SK-N-SH treated with all-trans-retinoic acid at 6 μM for 48 hours (cell line): ENCODE measurements around the gene NPTXR.

Experiments used
- BACH2 ChIP-seq: fragments of 250-450 bp; sonication (Bioruptor Pico); IDR thresholded peaks from 2 replicates; pipeline ENCODE4 v1.9.0; 2021; ENCODE audit warnings: mild to moderate bottlenecking, borderline replicate concordance
- ISL1 ChIP-seq: fragments of 250-450 bp; sonication (Bioruptor Pico); IDR thresholded peaks from 2 replicates; pipeline ENCODE4 v2.1.2; 2022; ENCODE audit warnings: mild to moderate bottlenecking, moderate library complexity

DNA sequence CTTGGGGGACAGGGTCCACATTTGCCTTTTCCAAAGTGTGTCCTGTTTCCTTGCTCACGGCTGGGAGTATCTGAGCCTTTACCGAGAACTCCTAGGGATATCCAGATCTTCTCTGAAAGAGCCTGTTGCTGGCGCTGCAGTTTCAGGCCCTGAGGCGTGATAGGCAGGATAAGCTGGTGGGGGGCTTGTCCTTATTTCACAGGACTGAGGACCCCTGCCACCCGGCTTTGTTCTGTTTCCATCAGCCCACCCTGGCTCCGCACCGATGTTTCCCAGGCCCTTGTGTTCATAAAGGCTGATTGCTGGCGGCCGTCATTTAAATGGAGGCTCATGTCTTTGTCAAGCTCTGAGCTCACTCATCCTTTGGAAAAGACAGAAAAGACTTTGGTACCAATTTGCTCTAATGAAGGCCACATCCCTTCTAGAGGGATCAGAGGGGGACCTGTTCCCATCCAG is 9.4 kb upstream of the NPTXR start:
- TF ChIP-seq BACH2 (CRISPR knock-in tag) (no peak), ISL1 (CRISPR knock-in tag) (no peak)
